GM20431 (cell line): Measurements from ENCODE around the gene POP7.

ENCODE experiments used
- in situ Hi-C: fragments of 300-500 bp; cut with MseI, MboI; formaldehyde crosslinking; loops from one replicate; pipeline ENCODE4 v1.15.0; 2020; ENCODE audit warnings: low sequenced_read_pairs; ENCODE audit not compliant: unreplicated experiment

POP7 gene

DNA sequence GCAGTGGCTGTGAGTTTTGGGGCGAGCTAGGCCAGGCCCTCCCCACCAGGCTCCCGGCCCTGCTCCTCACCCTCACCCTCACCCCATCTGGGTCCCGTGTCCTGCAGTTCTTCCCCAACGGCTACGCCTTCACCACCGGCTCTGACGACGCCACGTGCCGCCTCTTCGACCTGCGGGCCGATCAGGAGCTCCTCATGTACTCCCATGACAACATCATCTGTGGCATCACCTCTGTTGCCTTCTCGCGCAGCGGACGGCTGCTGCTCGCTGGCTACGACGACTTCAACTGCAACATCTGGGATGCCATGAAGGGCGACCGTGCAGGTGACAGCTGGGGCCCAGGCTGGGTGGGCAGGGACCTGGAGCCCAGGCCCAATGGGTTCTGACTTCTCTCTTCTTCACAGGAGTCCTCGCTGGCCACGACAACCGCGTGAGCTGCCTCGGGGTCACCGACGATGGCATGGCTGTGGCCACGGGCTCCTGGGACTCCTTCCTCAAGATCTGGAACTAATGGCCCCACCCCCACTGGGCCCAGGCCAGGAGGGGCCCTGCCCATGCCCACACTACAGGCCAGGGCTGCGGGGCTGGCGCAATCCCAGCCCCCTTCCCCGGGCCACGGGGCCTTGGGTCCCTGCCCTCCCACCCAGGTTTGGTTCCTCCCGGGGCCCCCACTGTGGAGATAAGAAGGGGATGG, 27.5 kb upstream of the POP7 start:
- in situ Hi-C loops = loop anchor here (25.0 kb wide), 1 partner anchor 191 kb away; the partner anchor contains the start of genes NYAP1 and TSC22D4

DNA sequence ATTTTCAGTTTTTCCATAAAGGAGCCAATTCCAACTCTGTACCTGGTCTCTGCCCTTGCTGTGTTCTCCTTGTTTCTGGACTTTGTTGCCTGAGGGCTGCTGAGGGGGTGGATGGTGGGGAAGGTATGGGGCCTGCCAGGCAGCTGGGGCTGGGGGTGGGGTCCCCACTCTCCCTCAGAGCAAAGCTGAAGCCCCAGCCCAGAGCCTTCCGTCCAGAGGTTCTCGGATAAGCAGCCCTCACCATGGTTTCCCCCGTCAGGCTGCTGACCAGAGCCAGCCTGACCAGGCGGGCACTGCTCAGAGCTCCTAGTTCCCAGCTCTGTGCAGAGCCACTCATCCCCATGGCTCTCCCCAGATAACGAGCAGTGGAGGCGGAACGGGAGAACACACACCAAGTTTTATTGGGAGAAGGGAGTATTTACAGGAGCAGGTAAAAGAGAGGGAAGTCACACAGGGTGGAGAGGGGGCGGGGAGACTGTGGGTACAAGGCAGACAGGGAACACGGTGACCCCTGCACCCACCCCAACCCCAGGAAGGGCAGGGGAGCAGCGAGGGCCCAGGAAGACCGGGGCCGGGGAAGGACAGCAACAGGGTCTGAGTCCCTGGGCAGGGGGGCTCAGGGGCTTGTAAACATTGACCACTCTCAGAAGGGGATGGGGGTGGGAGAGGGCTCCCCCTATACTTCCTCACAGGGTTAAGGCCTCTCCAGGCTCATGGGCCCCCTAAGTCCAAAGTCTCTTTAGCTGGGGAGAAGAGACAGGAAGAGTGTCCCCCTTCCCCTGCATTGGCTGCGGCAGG, 26.6 kb upstream of the POP7 start:
- in situ Hi-C loops = loop anchor here (25.0 kb wide), 1 partner anchor 192 kb away; the partner anchor contains the start of genes NYAP1 and TSC22D4

DNA sequence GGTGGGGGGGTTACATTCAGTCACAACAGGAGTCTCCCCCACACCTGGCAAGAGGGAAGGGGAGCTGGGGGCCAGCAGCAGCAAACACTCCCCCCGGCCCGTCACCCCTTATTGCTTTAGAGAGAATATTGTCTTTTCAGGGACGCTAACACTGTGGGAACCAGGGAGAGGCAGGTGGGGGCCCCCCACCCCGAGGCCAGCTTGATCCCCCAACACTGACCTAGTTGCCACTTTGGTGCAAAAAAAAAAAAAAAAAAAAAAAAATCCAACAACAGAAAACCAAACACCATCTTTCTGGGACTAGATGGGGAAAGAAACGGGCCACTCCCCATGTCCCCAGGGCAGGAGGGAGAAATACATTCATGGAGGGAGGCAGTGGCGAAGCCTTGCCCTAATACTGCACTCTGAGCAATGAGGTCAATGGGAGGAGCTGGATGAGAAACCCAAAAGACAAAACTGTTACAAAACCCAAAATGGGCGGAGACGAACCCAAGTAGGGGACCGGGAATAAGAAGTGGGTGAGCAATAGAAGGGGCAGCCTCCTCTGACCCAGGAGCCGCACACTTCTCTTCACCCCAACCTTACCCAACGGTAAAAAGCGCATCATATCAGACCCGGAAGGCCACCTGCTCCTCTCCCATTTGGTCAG, 25.9 kb upstream of the POP7 start:
- in situ Hi-C loops = loop anchor here (25.0 kb wide), 1 partner anchor 193 kb away; the partner anchor contains the start of genes NYAP1 and TSC22D4

DNA sequence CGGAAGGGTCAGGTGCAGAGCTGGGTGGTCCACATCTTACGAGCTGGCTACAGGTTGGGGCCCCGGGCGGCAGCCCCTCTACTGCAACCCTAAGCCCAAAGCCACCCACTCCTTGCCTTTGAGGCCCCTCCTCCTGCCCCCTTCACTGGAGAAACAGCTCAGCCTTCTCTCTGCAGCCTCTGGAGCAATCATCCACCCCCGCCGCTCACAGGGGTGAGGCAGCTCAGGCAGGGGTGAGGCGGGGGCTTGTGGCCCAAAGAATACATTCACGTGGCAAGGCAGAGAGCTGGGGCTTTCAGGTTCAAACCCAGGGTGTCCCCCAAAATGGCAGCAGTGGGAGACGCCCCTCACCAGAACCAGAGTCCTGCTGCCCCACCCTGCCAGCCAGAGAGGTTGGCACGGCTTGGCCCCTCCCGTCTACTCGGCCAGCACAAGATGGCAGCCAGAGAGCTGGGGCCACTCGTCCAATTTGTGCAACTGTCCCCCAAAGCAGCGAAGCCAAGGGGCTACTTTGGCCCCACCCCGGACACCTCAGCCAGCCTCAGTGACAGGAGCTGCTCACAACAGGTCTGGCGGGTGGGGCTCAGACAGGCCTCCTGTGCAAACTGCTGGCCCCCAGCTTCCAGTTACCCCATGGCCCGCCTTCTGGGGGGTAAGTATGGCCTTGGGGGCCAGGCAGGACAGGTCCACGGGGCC, 25.2 kb upstream of the POP7 start:
- in situ Hi-C loops = loop anchor here (25.0 kb wide), 1 partner anchor 193 kb away; the partner anchor contains the start of genes NYAP1 and TSC22D4

DNA sequence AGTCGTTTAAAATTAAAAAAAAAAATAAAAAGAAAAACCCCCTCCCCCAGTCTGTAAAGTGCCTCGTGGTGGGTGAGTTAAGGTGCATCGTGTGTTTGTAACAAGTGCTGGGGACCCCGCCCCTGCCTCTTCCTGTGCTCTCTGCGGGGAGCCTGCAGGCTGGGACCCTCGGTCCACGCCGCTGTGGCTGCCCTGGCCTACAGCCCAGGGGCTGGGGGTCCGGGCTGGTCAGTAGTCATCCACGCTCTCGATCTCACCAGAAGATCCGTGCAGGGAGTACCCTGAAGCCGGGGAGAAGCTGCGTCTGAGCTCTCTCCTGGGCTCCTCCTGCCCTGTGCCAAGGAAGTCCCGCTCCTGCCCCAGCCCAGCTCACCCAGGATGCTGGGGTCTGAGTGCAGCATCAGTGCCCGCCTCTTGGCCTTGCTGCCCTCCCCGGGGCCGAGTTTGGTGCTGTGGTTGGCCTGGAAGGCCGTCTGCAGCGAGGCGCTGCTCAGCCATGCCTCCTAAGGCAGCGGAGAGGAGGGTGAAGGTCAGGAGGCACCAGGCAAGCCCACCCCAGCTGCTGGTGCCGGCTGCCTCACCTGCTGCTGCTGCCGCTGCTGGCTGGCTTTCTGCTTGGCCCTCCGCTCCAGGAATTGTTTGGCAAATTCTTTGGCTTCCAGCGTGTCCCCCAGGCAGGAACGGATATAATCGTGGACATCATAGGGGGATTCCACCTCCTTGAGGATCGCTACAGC, 24.3 kb upstream of the POP7 start:
- in situ Hi-C loops = loop anchor here (25.0 kb wide), 1 partner anchor 194 kb away; the partner anchor contains the start of genes NYAP1 and TSC22D4

DNA sequence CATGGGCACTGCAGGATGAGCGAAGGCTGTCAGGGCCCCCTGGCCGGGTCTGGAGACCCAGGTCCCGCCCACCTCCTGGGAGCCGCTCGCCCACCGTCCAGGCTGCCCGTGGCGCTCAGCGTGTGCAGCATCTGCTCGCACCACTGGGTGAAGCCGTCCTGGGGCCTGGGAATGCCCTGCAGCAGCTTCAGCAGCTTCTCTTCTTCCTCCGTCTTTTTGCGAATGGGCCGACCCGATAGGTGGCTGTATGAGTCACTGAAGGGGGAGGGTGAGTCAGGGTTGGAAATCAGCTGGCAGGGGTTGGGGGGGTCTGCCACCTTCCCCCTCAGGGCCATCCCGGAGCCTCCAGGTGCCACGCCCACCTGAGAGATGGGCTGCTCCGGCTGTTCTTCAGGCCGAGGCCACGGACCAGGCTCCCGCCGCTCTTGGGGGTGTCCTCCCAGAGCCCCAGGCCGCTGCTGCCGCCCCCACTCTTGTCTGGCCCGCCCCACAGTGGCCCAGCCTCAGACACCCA, 23.6 kb upstream of the POP7 start:
- in situ Hi-C loops = loop anchor here (25.0 kb wide), 1 partner anchor 195 kb away; the partner anchor contains the start of genes NYAP1 and TSC22D4

DNA sequence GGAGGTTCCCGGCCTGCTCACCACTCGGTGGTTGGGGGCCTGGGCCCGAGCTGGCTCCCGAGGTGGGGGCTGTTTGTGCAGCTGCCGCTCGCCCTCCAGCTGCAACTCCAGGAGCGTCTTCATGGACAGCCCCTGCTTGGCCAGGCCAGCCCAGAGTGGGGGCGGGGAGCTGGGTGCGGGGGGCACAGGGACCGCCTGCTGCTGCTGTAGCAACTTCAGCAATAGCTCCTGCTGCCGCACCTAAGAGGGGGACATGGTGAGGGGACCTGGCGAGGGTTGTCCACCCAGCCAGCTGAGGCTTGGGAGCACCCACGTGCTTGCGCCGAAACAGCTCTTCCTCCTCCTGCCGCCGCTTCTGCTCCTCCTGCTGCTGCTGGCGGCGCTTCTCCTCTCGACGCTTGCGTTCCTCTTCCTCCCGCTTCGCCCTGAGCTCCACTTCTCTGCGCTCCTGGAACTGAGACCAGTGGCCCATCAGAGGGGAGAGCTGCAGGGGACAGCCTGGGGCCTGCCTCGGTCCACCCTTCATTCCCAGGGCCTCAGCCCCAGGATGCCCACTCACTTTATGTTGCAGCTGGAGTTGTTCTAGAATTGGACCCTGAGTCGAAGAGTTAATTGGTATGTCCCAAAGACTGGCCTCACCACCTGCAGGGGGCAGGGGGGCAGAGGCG, 22.8 kb upstream of the POP7 start:
- in situ Hi-C loops = loop anchor here (25.0 kb wide), 1 partner anchor 196 kb away; the partner anchor contains the start of genes NYAP1 and TSC22D4

DNA sequence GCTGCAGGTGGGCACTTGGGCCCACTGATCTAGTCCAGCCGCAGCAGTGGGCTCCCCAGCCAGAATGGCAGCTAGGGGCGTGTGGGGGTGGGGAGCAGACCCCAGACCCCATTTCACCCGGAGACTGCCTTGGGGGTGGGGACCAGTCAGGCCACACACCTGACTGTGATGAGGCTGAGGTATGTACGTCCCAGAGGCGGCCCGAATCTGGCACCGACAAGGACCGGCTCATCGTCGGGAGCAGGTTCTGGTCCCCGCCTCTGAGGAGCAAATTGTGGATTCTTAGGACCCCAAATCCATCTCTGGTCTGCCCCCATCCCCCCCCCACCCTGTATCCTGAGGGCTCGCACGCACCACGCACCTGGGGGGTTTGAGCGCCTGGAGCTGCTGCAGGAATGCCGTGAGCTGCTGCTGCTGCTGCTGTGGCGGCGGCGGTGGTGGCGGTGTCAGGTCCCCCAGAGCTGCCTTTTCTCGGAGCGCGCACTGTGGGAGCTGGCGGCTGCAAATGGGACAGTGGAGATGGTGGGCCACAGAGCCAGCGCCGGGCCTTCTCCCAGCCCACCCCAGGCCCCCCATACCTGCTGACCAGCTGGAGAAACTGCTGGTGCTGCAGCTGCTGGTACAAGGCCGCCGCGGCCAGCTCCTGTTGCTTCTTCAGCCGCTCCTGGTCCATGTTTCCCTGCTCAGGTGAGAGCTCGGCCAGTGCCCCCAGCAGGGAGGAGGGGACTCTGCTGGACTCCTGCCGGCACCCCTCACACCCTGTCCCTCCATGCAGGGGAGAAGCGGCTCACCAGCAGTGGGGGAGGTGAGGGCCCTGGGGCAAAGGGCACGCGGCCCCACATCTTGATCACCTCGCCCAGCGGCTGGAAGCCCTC, 22.0 kb upstream of the POP7 start:
- in situ Hi-C loops = loop anchor here (25.0 kb wide), 1 partner anchor 197 kb away; the partner anchor contains the start of genes NYAP1 and TSC22D4

DNA sequence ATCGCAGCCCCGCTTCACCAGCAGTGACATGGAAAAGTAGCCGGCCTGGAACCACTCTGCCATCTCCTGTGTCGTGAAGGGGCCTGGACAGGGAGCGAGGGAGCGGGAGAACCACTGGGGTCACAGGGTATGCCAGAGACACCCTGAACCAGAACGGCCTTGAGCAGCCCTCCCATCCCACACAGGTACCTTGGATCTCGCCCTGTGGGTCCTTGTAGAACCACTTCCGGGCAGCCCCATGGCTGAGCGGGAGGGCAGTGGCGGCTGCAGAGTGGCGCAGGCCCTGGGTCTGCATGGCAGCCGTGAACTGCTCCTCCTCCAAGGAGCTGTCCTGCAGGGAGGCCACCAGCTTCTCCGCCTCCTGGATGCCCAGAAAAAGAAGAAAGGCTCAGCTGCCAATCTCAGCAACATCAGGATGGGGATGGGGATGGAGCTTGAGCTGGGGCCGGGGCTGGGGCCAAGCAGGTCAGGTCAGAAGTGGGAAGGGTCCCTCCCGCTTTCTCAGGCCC, 21.3 kb upstream of the POP7 start:
- in situ Hi-C loops = loop anchor here (25.0 kb wide), 1 partner anchor 197 kb away; the partner anchor contains the start of genes NYAP1 and TSC22D4

DNA sequence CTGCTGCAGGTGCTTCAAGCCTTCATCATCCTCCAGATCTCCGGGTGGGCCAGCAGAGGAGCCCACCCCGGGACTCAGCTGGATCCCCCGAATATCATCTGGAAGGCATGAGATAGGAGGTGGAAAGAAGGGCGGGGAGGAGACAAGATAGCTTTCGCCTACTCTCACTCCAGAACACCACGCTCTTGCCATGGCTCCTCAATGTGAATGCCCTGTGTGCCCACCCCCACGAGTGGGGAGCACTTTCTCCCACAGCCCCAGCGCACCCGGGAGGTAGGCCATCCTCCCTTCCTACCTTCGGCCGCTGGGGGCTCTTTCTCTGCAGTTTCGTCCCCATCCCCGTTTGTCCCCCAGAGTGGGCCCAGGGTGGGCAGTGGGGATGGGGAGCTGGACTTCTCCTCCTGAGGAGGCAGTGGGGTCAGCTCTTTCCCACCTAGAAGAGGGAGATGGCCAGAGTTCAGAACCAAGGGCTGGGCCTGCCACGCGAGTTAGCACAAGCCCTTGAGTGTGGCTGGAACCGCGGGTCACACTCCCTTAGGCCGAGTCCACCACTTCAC, 20.8 kb upstream of the POP7 start:
- in situ Hi-C loops = loop anchor here (25.0 kb wide), 1 partner anchor 198 kb away; the partner anchor contains the start of genes NYAP1 and TSC22D4

DNA sequence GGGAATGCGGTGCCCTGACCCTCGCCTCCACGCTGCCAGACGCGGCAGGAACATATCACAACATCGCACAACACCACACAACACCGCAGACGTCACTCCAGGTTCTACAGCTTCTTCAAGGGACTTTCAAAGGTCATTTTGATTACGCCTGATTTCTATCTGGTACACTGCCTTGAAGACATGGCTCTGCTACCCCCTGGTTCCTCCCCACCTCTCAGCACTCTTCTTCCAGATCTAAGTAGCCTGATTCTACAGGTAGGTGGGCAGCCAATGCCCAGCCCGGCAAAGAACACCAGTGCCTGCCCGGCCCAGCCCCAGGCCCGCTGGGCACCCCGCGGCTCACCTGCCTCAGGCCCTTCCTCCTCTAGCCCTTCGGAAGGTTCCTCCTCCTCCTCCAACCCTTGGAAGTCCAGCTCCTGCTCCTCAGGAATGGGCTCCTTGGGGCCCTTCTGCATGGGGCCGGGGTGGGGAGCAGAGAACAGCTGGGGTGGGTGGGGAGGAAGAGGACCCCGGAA, 20.2 kb upstream of the POP7 start:
- in situ Hi-C loops = loop anchor here (25.0 kb wide), 1 partner anchor 198 kb away; the partner anchor contains the start of genes NYAP1 and TSC22D4

DNA sequence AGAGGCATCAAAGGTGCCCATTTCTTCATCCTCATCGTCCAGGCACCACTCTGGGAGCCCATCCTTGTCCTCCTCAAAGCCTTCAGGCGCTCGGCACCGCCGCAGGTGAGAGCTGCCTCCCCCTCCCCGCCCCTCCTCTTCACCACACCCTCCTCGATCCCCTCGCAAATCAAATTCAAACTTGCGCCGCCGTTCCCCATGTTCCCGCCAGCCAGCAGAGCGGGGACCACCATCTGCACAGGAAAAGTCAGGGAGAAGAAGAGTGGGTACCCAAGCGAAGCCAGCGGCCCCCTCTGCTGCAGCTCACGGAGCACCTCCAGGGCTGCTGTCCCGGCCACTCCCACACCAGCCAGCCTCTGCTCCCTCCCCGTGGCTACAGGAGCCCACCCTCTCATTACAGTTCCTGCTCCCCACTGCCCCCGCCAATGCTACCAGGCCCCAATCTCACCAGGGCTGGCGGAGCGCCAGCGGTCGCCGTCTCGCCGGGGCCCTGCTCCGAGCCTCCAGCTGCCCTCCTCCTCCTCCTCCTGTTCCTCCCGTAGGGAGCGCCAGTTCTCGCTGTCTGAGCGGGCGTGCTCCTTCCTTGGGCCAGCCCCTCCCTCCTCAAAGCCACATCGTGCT, 19.6 kb upstream of the POP7 start:
- in situ Hi-C loops = loop anchor here (25.0 kb wide), 1 partner anchor 199 kb away; the partner anchor contains the start of genes NYAP1 and TSC22D4

DNA sequence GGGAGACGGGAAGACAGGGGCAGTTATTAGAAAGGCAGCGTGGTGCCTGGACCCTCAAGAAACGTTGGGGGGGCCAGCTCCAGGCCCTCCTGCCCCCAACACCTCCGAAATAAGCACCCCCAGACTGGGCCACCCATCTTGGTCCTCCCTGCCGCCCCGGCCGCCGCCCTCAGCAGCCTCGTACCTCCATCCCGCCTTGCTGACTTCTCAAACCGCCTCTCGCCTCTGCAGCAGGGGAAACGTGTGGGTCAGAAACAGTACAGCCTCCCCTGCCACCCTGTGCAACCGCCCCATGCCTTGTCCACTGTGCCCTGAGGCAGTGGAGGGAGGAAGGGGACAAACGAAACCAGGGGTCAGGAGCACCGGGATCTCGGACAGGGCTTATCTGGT, 19.1 kb upstream of the POP7 start:
- in situ Hi-C loops = loop anchor here (25.0 kb wide), 1 partner anchor 200 kb away; the partner anchor contains the start of genes NYAP1 and TSC22D4

DNA sequence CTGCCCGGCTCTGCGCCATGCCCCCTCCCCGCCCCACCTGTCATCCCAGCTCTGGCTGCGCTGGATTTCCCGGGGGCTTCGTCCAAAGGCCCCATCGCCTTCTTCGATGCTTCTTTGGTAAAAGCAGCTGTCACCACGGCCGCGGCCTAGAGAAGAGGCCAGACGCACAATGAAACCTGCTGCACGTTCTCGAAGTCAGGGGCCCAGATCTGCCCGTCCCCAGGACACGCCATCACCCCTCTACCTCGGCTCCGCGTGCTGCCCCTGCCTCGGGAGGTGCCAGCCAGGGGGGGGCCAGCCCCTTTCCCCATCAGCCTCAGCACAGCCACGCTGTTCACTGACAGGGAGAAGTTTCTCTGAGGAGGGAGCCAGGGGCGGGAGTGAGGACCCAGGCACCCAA, 18.7 kb upstream of the POP7 start:
- in situ Hi-C loops = loop anchor here (25.0 kb wide), 1 partner anchor 200 kb away; the partner anchor contains the start of genes NYAP1 and TSC22D4

DNA sequence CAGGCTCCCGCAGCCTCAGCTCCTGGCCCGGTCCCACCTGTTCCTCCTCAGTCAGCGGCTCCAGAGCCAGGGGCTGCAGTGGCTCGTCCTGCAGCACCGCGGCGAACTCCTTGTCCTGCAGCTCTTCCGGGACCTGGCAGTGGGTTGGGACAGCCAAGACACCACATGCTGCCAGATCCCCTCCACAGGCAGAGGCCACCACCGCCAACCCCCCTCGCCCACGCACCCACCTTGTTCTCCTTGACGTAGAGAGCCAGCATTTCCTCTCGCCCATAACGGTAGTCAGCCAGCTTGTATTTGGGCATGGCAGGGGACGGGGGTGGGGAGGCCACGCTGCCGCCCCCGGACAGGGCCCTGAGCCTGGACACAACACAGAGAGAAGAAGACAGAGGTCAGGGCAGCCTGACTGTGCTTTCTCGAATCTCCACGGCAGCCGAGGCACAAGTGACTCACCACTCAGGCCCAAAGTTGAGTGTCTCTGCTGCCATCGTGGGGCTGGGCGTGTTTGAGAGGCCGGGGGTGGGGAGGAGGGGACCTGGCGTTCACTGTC, 18.1 kb upstream of the POP7 start:
- in situ Hi-C loops = loop anchor here (25.0 kb wide), 1 partner anchor 201 kb away; the partner anchor contains the start of genes NYAP1 and TSC22D4
